AG10803 (cell line): ENCODE measurements around the gene GLMP.

Source experiments
- DNase-seq: peaks from one replicate; pipeline ENCODE4 v3.0.0; 2010; ENCODE audit warnings: low read depth
- H3K4me3 ChIP-seq: 2 replicates; pipeline ENCODE4 v1.5.1; 2011; ENCODE audit warnings: mild to moderate bottlenecking, low read length, control low read depth
- CTCF ChIP-seq: conservative IDR thresholded peaks from 2 replicates; pipeline ENCODE4 v1.5.1; 2011; ENCODE audit warnings: mild to moderate bottlenecking, low read length, control low read depth, inconsistent platforms

The GLMP gene

GRCh38 chr1:156295391-156295947 lies at the start of gene GLMP:
TSS of gene GLMP (minus strand) at chr1:156295679. CDS start at chr1:156295645, 34 bp downstream.
- peak; percentile 50 for DNase-seq

GRCh38 chr1:156344409-156344808 lies 48.9 kb upstream of the GLMP start:
- TF ChIP-seq CTCF, result no peak
- DNase-seq, result no peak
- no peak overlapping the region for H3K4me3 ChIP-seq

More at GRCh38 chr1:156295391-156295947, at the start of gene GLMP:
- no peak for TF ChIP-seq CTCF
- H3K4me3 ChIP-seq, result peak within 1 kb of the TSS; percentile 87

GRCh38 chr1:156342166-156342955 lies 46.9 kb upstream of the GLMP start:
- no peak for TF ChIP-seq CTCF
- DNase-seq, result peak; percentile 61
- no peak overlapping the region for H3K4me3 ChIP-seq

GRCh38 chr1:156338180-156338976 lies 42.9 kb upstream of the GLMP start, which contains the start of the genes CCT3 and TSACC:
TSS of gene CCT3 (minus strand) at chr1:156338292. CDS start at chr1:156338184, 108 bp downstream.
TSS of gene TSACC (plus strand) at chr1:156338526. CDS start at chr1:156339758, 1,232 bp downstream.
- H3K4me3 ChIP-seq, result peak within 1 kb of the TSS; percentile 95
- 0 out of 2 replicates have a peak, but pooled peaks have one; percentile 5 for TF ChIP-seq CTCF
- DNase-seq, result peak; percentile 100

GRCh38 chr1:156337888-156338179 lies 42.4 kb upstream of the GLMP start:
- no peak for TF ChIP-seq CTCF
- peak overlapping the region; percentile 95 for H3K4me3 ChIP-seq
- no peak for DNase-seq

GRCh38 chr1:156337052-156337887 lies 41.8 kb upstream of the GLMP start:
- no peak for DNase-seq
- H3K4me3 ChIP-seq, result peak overlapping the region; percentile 95
- TF ChIP-seq CTCF, result no peak
